A549 (cell line): ENCODE measurements around the gene SLAIN2. TPM values are rescaled to one million over a fixed set of nuclear protein-coding genes. Genes with fewer than 3 reads are reported as not detected.

Source experiments
- ATAC-seq, 2 experiments: fragments of 200-7000 bp in 1 of 2; fragments of >200 bp in 1 of 2; cut with Nextera tagmentation in 1 of 2; cut with Tn5 transposase in 1 of 2; 3 replicates each; pipeline versions ENCODE4 v1.8.0 to v1.9.1; 2018 to 2020; ENCODE audit warnings: mild to moderate bottlenecking in 1 of 2, moderate library complexity in 1 of 2
- CTCF ChIA-PET: fragments of 300-600 bp; sonication (Branson Sonifier 250); formaldehyde crosslinking; extraction: SDS; loops from one replicate; lab custom pipeline; 2021; ENCODE audit warnings: antibody characterized with exemption, inconsistent platforms; lab: Yijun Ruan, JAX
- POLR2A ChIA-PET: fragments of 350-600 bp; formaldehyde crosslinking; extraction: SDS; loops from one replicate; lab custom pipeline; 2021; ENCODE audit warnings: antibody characterized with exemption, inconsistent platforms; lab: Yijun Ruan, JAX
- DNase-seq, 2 experiments: peaks; one replicate each; pipeline versions ENCODE4 v3.0.0 to v3.0.0-alpha.2; 2011 to 2016; ENCODE audit warnings: low read depth in 1 of 2, low spot score in 1 of 2
- FAIRE-seq: peaks from 2 replicates; lab custom pipeline; 2011; peaks lifted over from hg19 to GRCh38; lab: Jason Lieb, UNC
- H3K27ac ChIP-seq, 2 experiments: fragments of >200 bp; sonication (Bioruptor Twin); formaldehyde crosslinking; 3 replicates each; pipeline ENCODE4 v1.5.1; 2016 to 2017
- H3K4me1 ChIP-seq: fragments of >200 bp; sonication (Bioruptor Twin); formaldehyde crosslinking; 3 replicates; pipeline ENCODE4 v1.6.1; 2016
- H3K4me2 ChIP-seq: fragments of >200 bp; sonication (Bioruptor Twin); formaldehyde crosslinking; 3 replicates; pipeline ENCODE4 v1.6.1; 2016
- H3K4me3 ChIP-seq: fragments of >200 bp; sonication (Bioruptor Twin); formaldehyde crosslinking; 3 replicates; pipeline ENCODE4 v1.5.1; 2016
- H3K9me3 ChIP-seq: fragments of >200 bp; sonication (Bioruptor Twin); formaldehyde crosslinking; 3 replicates; pipeline ENCODE4 v1.6.1; 2016
- CBX2 ChIP-seq: fragments of 200-600 bp; sonication (generic); IDR thresholded peaks from 2 replicates; pipeline ENCODE4 v1.6.1; 2016; ENCODE audit warnings: low read depth, mild to moderate bottlenecking, borderline replicate concordance
- CHD4 ChIP-seq: fragments of 200-600 bp; sonication (generic); IDR thresholded peaks from 2 replicates; pipeline ENCODE4 v1.6.1; 2016; ENCODE audit warnings: antibody characterized with exemption, mild to moderate bottlenecking, borderline replicate concordance
- EHF ChIP-seq: fragments of 250-450 bp; sonication (Bioruptor Pico); IDR thresholded peaks from 2 replicates; pipeline ENCODE4 v1.5.0; 2020; ENCODE audit warnings: mild to moderate bottlenecking
- ESRRA ChIP-seq: fragments of 150-350 bp; IDR thresholded peaks from 2 replicates; pipeline ENCODE4 v1.6.1; 2014; ENCODE audit warnings: mild to moderate bottlenecking, low read length, borderline replicate concordance
- FOSL2 ChIP-seq, 2 experiments: fragments of 450-650 bp in 1 of 2; fragments of >200 bp in 1 of 2; sonication (Bioruptor Twin) in 1 of 2; formaldehyde crosslinking; IDR thresholded peaks; 2 replicates each; pipeline versions ENCODE4 v1.5.0 to v1.6.1; 2016 to 2020; ENCODE audit warnings: mild to moderate bottlenecking in 1 of 2, moderate library complexity in 1 of 2
- FOXS1 ChIP-seq: fragments of 250-450 bp; sonication (Bioruptor Pico); IDR thresholded peaks from 2 replicates; pipeline ENCODE4 v1.5.0; 2020; ENCODE audit warnings: mild to moderate bottlenecking, moderate library complexity
- HOXA7 ChIP-seq: fragments of 250-450 bp; sonication (Bioruptor Pico); IDR thresholded peaks from 2 replicates; pipeline ENCODE4 v1.5.0; 2020; ENCODE audit warnings: mild to moderate bottlenecking, moderate library complexity
- HOXB13 ChIP-seq: fragments of 250-450 bp; sonication (Bioruptor Pico); IDR thresholded peaks from 2 replicates; pipeline ENCODE4 v1.5.0; 2020; ENCODE audit warnings: low read depth, mild to moderate bottlenecking, moderate library complexity
- JUN ChIP-seq, 2 experiments: fragments of >200 bp; sonication (Bioruptor Twin); formaldehyde crosslinking; IDR thresholded peaks; 2 replicates in 1 of 2; 3 replicates in 1 of 2; pipeline ENCODE4 v1.6.1; 2016 to 2017
- KDM5A ChIP-seq: fragments of 200-600 bp; sonication (generic); IDR thresholded peaks from 2 replicates; pipeline ENCODE4 v1.6.1; 2016; ENCODE audit warnings: antibody characterized with exemption, mild to moderate bottlenecking
- NFE2L2 ChIP-seq: fragments of 150-350 bp; conservative IDR thresholded peaks from 2 replicates; pipeline ENCODE4 v1.6.1; 2014; ENCODE audit warnings: low read length
- PHF8 ChIP-seq: fragments of 200-600 bp; sonication (generic); IDR thresholded peaks from 2 replicates; pipeline ENCODE4 v1.6.1; 2016; ENCODE audit warnings: low read depth, mild to moderate bottlenecking, antibody characterized with exemption, moderate library complexity, borderline replicate concordance
- RAD21 ChIP-seq, 2 experiments: fragments of >200 bp in 1 of 2; sonication (Bioruptor Twin) in 1 of 2; formaldehyde crosslinking in 1 of 2; IDR thresholded peaks in 1 of 2; conservative IDR thresholded peaks in 1 of 2; 2 replicates in 1 of 2; 3 replicates in 1 of 2; pipeline ENCODE4 v1.6.1; 2012 to 2018; ENCODE audit warnings: inconsistent platforms in 1 of 2
- TP53 ChIP-seq: fragments of 250-450 bp; sonication (Bioruptor Pico); IDR thresholded peaks from 2 replicates; pipeline ENCODE4 v1.5.0; 2021; ENCODE audit warnings: mild to moderate bottlenecking, moderate library complexity
- ZFP36 ChIP-seq: fragments of 450-650 bp; IDR thresholded peaks from 2 replicates; pipeline ENCODE4 v1.6.1; 2014; ENCODE audit warnings: borderline replicate concordance; ENCODE audit not compliant: partially characterized antibody
- WGBS: methylation state at CpG from one replicate; pipeline ENCODE4 v1.1.6; 2017; ENCODE audit errors: missing lambda C conversion rate; 5-methylcytosine and 5-hydroxymethylcytosine counted together
- polyA plus RNA-seq, 4 experiments: library from polyadenylated mRNA; depleted of rRNA in 3 of 4; stranded (reverse); fragments of >200 nt; fragmentation: RNase III in 1 of 4; extraction: RNeasy Plus Mini Kit Qiagen cat#74134 plus additional on column Dnase treatment in 1 of 4; gene quantifications; 2 replicates in 3 of 4; 3 replicates in 1 of 4; pipeline ENCODE4 v1.2.3, GENCODE V29; 2011 to 2017
- TF ChIP-seq, protein P1 (sequence below): fragments of >200 bp; sonication (Bioruptor Twin); formaldehyde crosslinking; IDR thresholded peaks from 3 replicates; pipeline ENCODE4 v1.5.1; 2016
- TF ChIP-seq, protein P2 (sequence below): fragments of 200-600 bp; sonication (generic); IDR thresholded peaks from 2 replicates; pipeline ENCODE4 v1.6.1; 2016; ENCODE audit warnings: antibody characterized with exemption, mild to moderate bottlenecking, moderate library complexity
- TF ChIP-seq, protein P3 (sequence below): IDR thresholded peaks from 2 replicates; pipeline ENCODE4 v1.6.1; 2012
- TF ChIP-seq, protein P4 (sequence below): fragments of 150-350 bp; IDR thresholded peaks from 2 replicates; pipeline ENCODE4 v1.6.1; 2014; ENCODE audit warnings: low read depth, mild to moderate bottlenecking, low read length

SLAIN2 gene
- polyA plus RNA-seq, 2 of the 4 experiments (the other 2 are of a cell fraction), result 14.4 to 14.6 TPM

DNA sequence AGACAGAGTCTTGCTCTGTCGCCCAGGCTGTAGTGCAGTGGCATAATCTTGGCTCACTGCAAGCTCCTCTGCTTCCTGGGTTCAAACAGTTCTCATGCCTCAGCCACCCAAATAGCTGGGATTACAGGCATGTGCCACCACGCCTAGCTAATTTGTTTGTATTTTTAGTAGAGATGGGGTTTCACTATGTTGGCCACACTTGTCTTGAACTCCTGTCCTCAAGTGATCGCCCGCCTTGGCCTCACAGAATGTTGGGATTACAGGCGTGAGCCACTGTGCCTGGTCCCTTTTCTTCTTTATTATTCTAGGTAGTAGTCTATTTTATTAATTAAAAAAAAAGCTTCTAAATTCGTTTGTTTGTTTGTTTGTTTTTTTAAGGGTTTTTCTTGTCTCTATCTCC, 59.1 kb downstream of the SLAIN2 start:
- H3K9me3 ChIP-seq, result no peaks in the 10 kb centered on the region
- no peak for FAIRE-seq
- no peak for TF ChIP-seq ZFP36
- no peak for TF ChIP-seq ESRRA
- TF ChIP-seq, protein P1, sequence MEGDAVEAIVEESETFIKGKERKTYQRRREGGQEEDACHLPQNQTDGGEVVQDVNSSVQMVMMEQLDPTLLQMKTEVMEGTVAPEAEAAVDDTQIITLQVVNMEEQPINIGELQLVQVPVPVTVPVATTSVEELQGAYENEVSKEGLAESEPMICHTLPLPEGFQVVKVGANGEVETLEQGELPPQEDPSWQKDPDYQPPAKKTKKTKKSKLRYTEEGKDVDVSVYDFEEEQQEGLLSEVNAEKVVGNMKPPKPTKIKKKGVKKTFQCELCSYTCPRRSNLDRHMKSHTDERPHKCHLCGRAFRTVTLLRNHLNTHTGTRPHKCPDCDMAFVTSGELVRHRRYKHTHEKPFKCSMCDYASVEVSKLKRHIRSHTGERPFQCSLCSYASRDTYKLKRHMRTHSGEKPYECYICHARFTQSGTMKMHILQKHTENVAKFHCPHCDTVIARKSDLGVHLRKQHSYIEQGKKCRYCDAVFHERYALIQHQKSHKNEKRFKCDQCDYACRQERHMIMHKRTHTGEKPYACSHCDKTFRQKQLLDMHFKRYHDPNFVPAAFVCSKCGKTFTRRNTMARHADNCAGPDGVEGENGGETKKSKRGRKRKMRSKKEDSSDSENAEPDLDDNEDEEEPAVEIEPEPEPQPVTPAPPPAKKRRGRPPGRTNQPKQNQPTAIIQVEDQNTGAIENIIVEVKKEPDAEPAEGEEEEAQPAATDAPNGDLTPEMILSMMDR, result no peak
- TF ChIP-seq FOSL2 (IDR thresholded peaks at IDR 0.05), result no peak
- TF ChIP-seq FOSL2 (CRISPR knock-in tag; IDR thresholded peaks at IDR 0.05), result no peak
- TF ChIP-seq PHF8, result no peak
- TF ChIP-seq KDM5A, result no peak
- no peak for TF ChIP-seq CBX2
- no peak for TF ChIP-seq JUN (IDR thresholded peaks at IDR 0.05)
- TF ChIP-seq, protein P2, sequence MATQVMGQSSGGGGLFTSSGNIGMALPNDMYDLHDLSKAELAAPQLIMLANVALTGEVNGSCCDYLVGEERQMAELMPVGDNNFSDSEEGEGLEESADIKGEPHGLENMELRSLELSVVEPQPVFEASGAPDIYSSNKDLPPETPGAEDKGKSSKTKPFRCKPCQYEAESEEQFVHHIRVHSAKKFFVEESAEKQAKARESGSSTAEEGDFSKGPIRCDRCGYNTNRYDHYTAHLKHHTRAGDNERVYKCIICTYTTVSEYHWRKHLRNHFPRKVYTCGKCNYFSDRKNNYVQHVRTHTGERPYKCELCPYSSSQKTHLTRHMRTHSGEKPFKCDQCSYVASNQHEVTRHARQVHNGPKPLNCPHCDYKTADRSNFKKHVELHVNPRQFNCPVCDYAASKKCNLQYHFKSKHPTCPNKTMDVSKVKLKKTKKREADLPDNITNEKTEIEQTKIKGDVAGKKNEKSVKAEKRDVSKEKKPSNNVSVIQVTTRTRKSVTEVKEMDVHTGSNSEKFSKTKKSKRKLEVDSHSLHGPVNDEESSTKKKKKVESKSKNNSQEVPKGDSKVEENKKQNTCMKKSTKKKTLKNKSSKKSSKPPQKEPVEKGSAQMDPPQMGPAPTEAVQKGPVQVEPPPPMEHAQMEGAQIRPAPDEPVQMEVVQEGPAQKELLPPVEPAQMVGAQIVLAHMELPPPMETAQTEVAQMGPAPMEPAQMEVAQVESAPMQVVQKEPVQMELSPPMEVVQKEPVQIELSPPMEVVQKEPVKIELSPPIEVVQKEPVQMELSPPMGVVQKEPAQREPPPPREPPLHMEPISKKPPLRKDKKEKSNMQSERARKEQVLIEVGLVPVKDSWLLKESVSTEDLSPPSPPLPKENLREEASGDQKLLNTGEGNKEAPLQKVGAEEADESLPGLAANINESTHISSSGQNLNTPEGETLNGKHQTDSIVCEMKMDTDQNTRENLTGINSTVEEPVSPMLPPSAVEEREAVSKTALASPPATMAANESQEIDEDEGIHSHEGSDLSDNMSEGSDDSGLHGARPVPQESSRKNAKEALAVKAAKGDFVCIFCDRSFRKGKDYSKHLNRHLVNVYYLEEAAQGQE, result no peak
- TF ChIP-seq EHF, result no peak
- TF ChIP-seq, protein P3, sequence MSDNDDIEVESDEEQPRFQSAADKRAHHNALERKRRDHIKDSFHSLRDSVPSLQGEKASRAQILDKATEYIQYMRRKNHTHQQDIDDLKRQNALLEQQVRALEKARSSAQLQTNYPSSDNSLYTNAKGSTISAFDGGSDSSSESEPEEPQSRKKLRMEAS, result no peak
- no peak for TF ChIP-seq CHD4
- TF ChIP-seq HOXB13 (CRISPR knock-in tag), result no peak
- TF ChIP-seq NFE2L2, result no peak
- no peak for TF ChIP-seq HOXA7 (CRISPR knock-in tag)
- TF ChIP-seq, protein P4, sequence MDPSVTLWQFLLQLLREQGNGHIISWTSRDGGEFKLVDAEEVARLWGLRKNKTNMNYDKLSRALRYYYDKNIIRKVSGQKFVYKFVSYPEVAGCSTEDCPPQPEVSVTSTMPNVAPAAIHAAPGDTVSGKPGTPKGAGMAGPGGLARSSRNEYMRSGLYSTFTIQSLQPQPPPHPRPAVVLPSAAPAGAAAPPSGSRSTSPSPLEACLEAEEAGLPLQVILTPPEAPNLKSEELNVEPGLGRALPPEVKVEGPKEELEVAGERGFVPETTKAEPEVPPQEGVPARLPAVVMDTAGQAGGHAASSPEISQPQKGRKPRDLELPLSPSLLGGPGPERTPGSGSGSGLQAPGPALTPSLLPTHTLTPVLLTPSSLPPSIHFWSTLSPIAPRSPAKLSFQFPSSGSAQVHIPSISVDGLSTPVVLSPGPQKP, result no peak
- TF ChIP-seq RAD21 (conservative IDR thresholded peaks at IDR 0.05 in 1 of 2, IDR thresholded peaks at IDR 0.05 in 1 of 2), result no peak
- TF ChIP-seq, all 56 proteins: peak for 0
- no peak for DNase-seq
- CTCF ChIA-PET, result no interaction called here
- Histone ChIP-seq H3K4me1 (no peaks in the 10 kb centered on the region), H3K4me3 (no peak overlapping the region), H3K27ac (no peak overlapping the region), H3K4me2 (no peak overlapping the region)
- POLR2A ChIA-PET, result no interaction called here
- no peak for ATAC-seq
- 74% methylated on average over 6 of the region's 6 CpGs for WGBS

DNA sequence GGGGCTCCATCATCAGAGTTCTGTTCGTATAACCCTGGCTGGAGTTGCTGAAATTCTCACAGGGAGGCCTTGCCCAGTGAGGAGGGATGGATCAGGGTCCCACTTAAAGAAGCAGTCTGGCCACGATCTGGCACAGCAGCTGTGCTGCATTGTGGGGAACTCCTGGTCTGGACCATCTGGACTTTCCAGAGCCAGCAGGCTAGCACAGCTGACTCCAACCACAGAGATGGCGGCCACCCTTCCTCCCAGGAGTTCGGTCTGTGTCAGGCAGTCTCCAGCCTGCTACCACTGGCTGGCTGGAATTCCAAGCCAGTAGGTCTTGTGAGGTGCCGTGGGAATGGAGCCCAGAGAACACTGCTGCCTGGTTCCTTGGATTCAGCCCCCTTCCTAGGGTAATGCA, 62.0 kb downstream of the SLAIN2 start:
- no peak for DNase-seq
- no peak for FAIRE-seq
- 83% methylated on average over 1 of the region's 5 CpGs for WGBS

More for the DNA sequence above, 62.0 kb downstream of the SLAIN2 start:
- no peak for ATAC-seq
- H3K4me1 ChIP-seq, result no peaks in the 10 kb centered on the region
- ChIA-PET POLR2A (no interaction called here), CTCF (no interaction called here)
- no peak overlapping the region for H3K27ac ChIP-seq
- no peak for TF ChIP-seq TP53 (CRISPR knock-in tag)
- no peak for TF ChIP-seq FOXS1 (CRISPR knock-in tag)
- TF ChIP-seq HOXB13 (CRISPR knock-in tag), result no peak
- no peak overlapping the region for H3K4me2 ChIP-seq
- no peak overlapping the region for H3K4me3 ChIP-seq
- H3K9me3 ChIP-seq, result no peaks in the 10 kb centered on the region
